Suppressor macrophage treated with lipopolysaccharide for 4 hours (primary cell): ENCODE results near the gene RLN2.

ENCODE experiments used
- DNase-seq: peaks from one replicate; pipeline ENCODE4 v3.0.0-alpha.2; 2020

Gene RLN2

DNA sequence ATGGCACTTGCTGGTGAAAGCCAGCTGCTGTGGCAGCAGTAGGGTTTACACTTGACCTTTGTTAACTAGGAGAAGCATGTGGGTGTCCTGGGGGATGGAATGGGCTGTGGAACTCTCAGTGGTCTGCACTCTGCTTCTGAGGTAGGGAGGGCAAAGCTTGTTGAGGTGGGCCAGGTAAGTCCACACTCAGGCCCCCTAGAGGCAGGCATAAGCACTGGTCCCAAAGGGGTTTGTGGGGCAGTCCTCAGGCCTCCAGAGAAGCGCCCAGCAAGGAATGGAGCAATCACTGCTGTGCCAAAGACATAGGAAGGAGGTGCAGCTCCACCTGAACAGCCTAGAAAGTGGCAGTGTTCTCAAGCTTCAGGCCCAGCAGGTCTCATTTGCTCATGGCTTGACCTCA, 38.6 kb downstream of the RLN2 start:
- no peak for DNase-seq

DNA sequence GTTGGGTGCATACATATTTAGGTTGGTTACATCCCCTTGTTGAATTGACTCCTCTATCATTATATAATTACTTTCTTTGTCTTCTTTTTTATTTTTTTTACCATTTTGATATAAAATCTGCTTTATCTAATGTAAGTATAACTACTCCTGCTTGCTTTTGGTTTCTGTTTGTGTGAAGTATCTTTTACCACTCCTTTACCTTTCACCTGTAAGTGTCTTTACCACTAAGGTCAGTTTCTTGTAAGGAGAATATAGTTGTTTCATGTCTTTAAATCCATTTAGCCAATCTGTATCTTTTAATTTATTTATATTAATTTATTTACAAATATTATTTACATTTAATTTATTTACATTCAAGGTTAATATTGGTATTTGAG, 40.3 kb downstream of the RLN2 start:
- no peak for DNase-seq

DNA sequence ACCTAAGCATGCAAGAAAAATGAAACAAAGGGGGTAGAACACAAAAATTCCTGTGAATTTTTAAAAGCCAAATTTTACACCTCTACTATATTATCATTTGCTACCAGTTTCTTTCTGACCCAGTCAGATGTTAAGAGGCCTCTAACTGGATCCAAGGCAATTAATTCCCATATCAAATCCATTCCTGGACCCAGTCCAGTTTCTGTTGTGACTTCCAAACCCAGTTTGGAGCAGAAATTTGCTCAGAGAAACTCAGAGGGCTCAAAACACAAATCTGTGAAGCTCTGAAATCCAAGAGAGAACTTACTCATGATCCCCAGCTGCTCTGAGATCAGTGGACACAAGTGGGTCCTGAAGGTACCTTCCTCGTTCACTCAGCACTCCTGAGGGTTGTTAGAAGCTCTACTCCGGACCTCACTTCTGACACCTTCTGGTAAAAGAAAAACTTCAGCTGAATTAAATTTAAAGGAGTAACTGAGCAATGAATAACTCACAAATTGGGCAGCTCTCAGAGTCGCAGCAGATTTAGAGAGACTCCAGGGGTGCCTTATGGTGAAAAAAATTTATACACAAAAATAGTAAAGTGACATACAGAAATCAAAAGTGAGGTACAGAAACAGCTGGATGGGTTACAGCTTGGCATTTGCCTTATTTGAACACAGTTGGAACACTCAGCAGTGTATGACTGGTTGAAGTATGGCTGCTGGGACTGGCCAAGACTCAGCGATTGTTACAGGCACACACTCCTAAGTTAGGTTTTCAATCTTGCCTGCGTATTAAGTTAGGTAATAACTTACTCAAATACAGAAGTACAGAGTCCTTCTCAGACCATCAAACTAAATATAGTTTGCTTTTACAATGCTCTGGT, 40.9 kb downstream of the RLN2 start:
- DNase-seq: no peak
